ENCODE results near the gene NUP188.

- TF ChIP-seq ZNF274 (IDR thresholded peaks at IDR 0.05; ENCODE audit: low read depth, low read length): no peak
- TF ChIP-seq SUZ12 (IDR thresholded peaks at IDR 0.05; ENCODE audit: extremely low read depth, insufficient read depth, insufficient read length): no peak
- no peak for TF ChIP-seq YY1 (IDR thresholded peaks at IDR 0.05; ENCODE audit: insufficient read depth, insufficient read length)
Measured at GRCh38 chr9:129022037-129022436, 74.5 kb downstream of the NUP188 start.

All from NT2/D1 (cell line).